HEK293T (cell line): ENCODE measurements around the gene PLCH2.

Experiments
- BHLHE40 ChIP-seq: fragments of 450-650 bp; IDR thresholded peaks from 2 replicates; pipeline ENCODE4 v1.6.1; 2016; ENCODE audit warnings: mild to moderate bottlenecking, moderate library complexity, borderline replicate concordance
- L3MBTL2 ChIP-seq: fragments of 450-650 bp; conservative IDR thresholded peaks from 2 replicates; pipeline ENCODE4 v1.6.1; 2016; ENCODE audit warnings: mild to moderate bottlenecking
- NFRKB ChIP-seq: fragments of 450-650 bp; IDR thresholded peaks from 2 replicates; pipeline ENCODE4 v1.6.1; 2016; ENCODE audit warnings: mild to moderate bottlenecking, moderate library complexity
- SUZ12 ChIP-seq: fragments of 450-650 bp; IDR thresholded peaks from 2 replicates; pipeline ENCODE4 v1.6.1; 2016; ENCODE audit warnings: mild to moderate bottlenecking

GRCh38 chr1:2468041-2468472 lies 8.0 kb upstream of the PLCH2 start:
- TF ChIP-seq NFRKB (no peak), SUZ12 (no peak), BHLHE40 (no peak), L3MBTL2 (no peak)
